NCI-H2107 treated with DMSO at 0.1 percent for 48 hours (cell line): ENCODE measurements around the gene ZNF729.
"Not testable (repeated sequence)": the region's sequence is repeated elsewhere in the genome, so short reads cannot be mapped to it uniquely, and the experiment has no call there.

Experiments used
- DNase-seq: peaks from one replicate; lab custom pipeline; 2025; ENCODE audit not compliant: unreplicated experiment; lab: John Stamatoyannopoulos, UW

The ZNF729 gene

DNA sequence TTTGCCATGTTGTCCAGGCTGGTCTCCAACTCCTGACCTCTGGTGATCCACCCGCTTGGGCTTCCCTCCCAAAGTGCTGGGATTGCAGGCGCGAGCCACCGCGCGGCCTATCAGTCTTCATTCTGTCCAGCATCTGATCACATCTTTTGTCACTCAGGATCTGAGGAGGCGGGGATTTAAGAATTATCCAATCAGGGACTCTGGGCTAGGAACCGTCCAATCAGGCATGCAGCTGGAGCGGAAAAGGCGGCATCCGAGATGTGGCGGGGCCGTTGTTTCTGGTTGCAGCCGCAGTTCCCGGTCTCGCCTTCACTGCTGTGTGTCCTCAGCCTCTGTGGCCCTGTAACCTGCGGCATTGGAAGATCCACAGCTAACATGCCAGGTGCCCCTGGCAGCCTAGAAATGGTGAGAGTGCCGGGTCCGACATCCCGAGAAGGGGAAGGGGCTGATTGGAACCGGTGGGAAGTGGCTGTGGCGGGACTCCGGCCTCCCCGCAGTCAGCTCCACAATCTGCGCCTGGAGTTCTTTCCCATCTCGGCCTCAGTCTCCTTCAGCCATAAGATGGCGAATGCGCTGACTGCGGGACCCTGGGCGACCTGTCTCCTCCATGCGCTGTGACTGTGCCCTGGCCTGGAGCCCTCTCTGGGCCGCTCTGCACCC is at the start of gene ZNF729:
Gene ZNF729, plus strand, starts transcription at position 291 of the 660 bp plus-strand sequence. Its CDS starts 85 bp downstream, at position 376.
- DNase-seq: no peak

DNA sequence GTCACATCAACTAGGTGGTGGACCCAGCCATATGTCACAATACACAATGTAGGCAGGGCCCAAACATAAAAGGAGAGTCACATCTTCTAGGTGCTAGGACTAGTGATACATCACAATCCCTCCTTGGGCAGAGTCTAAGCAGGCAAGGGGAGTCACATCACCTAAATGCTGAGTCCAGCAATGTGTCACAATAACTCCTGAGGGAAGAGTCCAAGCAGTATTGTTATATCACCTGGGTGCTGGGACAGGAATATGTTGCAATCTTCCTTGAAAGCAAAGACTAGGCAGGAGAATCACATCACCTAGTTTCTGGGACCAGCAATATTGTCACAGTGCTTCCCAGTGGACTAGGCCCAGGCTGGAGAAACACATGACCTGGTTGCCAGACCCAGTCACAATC is 29.4 kb upstream of the ZNF729 start:
- no peak for DNase-seq

DNA sequence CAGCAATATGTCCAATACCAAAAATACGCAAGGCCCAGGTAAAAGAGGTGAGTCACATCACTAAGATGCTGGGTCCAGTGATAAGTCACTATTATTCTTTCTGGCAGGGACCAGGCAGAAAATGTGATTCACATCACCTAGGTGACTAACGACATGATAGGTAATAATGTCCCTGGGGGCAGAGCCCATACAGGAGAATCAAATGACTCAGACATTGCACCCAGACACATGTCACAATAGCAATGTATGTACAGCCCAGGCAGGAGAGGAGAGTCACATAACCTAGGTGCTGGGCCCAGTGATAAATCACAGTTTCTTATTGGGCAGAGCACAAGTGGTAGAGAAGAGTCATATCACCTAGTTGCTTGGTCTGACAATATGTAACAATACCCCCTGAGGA is 28.9 kb upstream of the ZNF729 start:
- DNase-seq: no peak

DNA sequence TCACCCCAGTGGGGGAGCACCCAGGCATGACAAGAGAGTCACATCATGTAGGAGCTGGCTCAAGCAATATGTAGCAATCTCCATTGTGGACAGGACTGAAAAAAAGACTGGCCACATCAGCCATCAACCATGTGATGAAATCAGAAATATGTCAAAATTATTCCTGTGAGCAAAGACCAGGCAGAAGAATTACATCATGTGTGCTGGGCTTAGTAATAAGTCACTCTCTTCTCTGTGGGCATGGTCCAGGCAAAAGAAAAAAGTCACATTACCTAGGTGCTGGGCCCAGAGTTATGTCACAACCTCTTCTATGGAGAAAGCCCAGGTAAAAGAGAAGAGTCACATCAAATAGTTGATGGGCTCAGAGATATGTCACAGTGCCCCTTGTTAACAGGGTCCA is 28.3 kb upstream of the ZNF729 start:
- no peak for DNase-seq

DNA sequence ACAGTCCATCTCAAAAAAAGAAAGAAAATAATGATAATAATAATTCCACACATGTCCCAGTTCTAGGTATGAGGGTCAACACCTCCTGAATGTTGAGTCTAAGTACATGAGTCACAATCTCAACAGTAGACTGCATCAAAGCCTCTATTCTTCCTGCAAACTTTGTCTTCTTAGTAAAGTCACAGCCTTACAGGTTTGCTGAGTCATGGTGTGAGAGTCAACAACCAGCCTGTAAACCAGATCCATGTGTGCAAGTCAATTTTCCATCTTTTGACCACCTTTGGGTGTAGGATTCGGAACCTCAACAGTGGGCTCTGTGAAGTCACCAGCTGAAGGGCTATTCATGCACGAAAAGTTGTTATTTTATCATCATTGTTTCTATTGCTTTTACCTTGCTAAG is 25.7 kb upstream of the ZNF729 start:
- no peak for DNase-seq

DNA sequence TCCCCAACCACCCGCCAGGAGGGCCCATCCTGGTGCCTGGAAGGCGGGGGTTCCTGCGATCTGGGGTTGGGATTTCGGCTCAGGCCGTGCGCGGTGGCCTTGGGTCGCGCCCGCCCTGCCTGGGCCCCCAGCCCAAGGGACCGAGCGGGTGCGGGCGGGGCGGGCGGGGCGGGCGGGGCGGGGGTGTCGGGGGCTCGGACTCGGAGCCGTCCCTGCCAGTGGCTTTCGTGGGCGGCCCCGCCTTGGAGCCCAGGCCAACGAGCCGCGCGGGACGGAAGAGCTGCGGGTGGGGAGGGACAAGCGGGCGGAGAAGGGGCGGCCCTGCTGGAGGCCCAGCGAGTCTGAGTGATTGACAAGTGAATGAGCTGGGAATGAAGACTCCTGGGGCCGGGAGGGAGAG is 24.6 kb upstream of the ZNF729 start:
- DNase-seq: no peak

DNA sequence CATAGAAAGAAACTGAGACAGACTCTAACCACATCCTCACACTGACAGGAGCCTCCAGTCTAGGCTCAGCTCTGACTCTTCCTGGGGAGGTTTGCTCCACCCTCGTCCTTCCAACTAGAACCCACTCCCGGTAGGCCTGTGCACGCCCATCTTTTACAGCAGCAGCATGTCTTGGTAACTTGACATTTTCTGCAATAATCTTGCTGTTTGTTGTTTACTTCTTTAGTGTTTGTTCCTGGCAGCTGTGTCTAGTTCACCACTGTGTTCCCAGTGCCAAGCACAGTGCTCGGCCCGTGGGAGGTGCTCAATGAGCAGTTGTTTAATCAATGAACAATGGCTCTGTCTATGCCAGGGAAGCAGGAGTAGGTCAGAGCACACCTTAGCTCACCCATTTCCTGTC is 23.1 kb upstream of the ZNF729 start:
- DNase-seq: no peak

DNA sequence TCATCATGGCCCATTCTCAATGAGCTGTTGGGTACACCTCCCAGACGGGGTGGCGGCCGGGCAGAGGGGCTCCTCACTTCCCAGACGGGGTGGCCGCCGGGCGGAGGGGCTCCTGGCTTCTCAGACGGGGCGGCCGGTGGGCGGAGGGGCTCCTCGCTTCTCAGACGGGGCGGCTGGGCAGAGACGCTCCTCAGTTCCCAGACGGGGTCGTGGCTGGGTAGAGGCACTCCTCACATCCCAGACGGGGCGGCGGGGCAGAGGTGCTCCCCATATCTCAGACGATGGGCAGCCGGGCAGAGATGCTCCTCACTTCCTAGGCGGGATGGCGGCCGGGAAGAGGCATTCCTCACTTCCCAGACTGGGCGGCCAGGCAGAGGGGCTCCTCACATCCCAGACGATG is 35.3 kb downstream of the ZNF729 start:
- DNase-seq: not testable (repeated sequence)

DNA sequence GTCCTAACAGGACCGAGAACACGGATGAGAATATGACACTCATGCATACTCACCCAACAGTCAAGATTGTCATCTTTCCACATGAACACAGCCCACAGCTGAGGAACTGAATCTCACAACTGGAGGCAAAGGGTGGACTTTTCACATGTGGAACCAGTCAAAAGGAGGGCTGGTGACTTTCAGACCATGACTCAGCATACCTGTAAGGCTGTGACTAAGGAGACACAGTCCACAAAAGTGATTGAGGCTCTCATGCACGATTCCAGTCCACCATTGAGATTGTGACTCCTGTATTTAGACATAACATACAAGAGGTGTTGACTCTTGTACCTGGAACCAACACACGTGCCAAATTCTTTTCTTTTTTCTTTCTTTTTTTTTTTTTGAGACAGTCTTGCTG is 40.0 kb downstream of the ZNF729 start:
- DNase-seq: no peak

DNA sequence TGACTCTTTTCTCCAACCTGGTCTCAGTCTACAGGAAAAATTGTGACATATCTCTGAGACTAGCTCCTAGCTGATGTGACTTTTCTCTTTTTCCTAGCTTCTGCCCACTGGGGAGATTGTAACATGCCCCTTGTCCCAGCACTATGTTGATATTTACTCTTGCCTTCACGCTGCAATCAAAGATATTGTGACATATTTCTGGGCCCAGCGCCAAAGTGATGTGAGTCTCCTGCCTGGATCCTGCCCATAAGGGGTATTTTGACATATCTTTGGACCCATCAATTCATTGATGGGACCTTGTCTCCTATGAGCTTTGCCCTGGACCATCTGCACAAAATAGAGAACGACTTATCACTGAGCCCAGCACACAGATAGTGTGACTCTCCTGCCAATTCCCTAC is 41.1 kb downstream of the ZNF729 start:
- no peak for DNase-seq

DNA sequence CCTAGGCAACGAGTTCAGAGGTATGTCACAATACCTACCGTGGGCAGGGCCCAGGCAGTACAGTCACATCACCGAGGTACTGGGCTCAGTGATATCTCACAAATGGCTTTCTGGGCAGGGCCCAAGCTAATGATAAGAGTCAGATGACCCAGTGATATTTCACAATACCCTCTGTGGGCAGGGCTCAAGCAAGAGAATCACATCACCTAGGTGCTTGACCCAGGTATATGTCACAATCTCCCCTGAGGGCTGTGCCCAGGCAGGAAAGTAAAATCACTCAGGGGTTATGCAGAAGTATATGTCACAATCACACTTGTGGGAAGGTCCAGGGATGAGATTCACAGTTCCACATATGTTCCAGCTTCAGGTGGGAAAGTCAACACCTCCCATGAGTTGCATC is 45.3 kb downstream of the ZNF729 start:
- no peak for DNase-seq

DNA sequence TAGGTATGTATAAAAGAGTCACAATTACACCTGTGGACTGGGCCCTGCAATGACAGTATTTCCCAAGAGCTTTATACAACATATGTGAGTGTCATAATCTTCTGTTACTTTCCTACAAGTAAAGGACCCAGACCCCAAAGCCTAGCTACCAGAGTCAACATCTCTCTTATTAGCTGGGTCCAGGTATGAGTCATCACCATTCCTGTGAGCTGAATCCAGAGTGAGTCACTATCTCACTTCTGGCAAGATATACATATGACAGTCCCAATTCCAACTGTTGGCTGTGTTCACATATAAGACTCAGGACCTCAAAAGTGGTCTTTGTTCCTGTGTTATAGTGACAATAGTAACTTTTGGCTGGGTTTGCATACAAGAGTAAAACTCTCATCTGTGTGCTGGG is 46.7 kb downstream of the ZNF729 start:
- DNase-seq: no peak

DNA sequence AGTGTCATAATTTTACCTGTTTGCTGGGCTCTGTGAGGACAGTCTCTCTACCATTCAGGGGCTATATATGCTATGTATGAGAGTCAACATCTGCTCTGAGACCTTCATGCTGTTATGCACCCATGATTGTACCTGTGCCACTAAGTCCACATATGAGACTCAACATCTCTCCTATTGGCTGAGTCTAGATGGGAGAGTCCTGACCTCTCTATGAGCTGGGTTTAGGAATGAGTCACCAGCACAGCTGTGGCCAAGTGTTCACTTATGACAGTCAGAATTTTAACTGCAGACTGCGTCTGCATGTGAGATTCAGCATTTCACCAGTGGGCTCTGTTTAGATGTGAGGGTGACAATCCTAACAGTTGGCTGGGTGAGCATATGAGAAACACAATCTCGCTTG is 49.5 kb downstream of the ZNF729 start:
- DNase-seq: no peak

DNA sequence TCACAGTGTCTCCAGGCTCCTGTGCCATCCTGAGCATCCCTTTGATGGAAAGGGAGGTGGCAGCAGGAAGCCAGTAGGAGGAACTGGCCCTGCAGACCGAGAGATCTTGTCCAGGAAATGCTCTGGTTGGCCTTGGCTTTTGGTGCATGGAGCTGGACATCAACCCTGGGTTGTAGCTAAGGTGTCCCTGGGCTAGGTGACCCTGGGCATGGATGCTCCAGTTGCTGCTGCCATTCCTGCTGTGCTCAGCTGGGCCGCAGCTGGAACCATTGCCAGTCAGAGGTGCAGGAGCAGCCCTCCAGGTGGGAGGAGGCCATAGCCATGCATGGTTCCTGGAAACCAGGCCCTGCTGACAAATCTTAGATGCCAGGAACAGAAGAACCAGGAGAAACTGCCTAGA is 68.4 kb downstream of the ZNF729 start:
- DNase-seq: no peak
